Measurements from ENCODE around the gene USB1. TPM values are rescaled to one million over a fixed set of nuclear protein-coding genes. Genes with fewer than 3 reads are reported as not detected.

The USB1 gene
- total and polyA plus RNA-seq, 2 donors (not counting 1 experiment from before 2014, with no cell fraction given) = 18.8 to 32.7 TPM

- H3K79me2 ChIP-seq (ENCODE audit: control insufficient read depth, insufficient read depth, low read length) = no peaks in the 10 kb centered on the region
- no peak overlapping the region for H3K9ac ChIP-seq (ENCODE audit: insufficient read depth, low read length)
- DNase-seq (ENCODE audit: low read depth in 2 of 2) = no peak
- no peak overlapping the region for H3K4me3 ChIP-seq (replicated peaks in 1 of 4; ENCODE audit: control extremely low read depth in 1 of 4, insufficient read depth in 1 of 4, low read depth in 3 of 4, low read length in 4 of 4)
- no peak overlapping the region for H3K4me2 ChIP-seq (ENCODE audit: extremely low read depth, insufficient read depth, low read length)
- no peaks in the 10 kb centered on the region for H4K20me1 ChIP-seq (ENCODE audit: control insufficient read depth, extremely low read depth, insufficient read depth, low read length)
- no peak overlapping the region for H2AFZ ChIP-seq (ENCODE audit: low read length)
- H3K27ac ChIP-seq (ENCODE audit: insufficient read depth, low read length) = no peak overlapping the region
- TF ChIP-seq, protein P1, sequence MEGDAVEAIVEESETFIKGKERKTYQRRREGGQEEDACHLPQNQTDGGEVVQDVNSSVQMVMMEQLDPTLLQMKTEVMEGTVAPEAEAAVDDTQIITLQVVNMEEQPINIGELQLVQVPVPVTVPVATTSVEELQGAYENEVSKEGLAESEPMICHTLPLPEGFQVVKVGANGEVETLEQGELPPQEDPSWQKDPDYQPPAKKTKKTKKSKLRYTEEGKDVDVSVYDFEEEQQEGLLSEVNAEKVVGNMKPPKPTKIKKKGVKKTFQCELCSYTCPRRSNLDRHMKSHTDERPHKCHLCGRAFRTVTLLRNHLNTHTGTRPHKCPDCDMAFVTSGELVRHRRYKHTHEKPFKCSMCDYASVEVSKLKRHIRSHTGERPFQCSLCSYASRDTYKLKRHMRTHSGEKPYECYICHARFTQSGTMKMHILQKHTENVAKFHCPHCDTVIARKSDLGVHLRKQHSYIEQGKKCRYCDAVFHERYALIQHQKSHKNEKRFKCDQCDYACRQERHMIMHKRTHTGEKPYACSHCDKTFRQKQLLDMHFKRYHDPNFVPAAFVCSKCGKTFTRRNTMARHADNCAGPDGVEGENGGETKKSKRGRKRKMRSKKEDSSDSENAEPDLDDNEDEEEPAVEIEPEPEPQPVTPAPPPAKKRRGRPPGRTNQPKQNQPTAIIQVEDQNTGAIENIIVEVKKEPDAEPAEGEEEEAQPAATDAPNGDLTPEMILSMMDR (conservative IDR thresholded peaks at IDR 0.05 in 1 of 2, IDR thresholded peaks at IDR 0.05 in 1 of 2; ENCODE audit: low read depth in 1 of 2, low read length in 2 of 2) = no peak
- TF ChIP-seq EZH2 (IDR thresholded peaks at IDR 0.05; ENCODE audit: low read length, missing control alignments) = no peak
- no peaks in the 10 kb centered on the region for H3K36me3 ChIP-seq (ENCODE audit: control insufficient read depth, insufficient read depth, low read length)
- H3K27me3 ChIP-seq (ENCODE audit: control insufficient read depth, insufficient read depth, low read length) = no peaks in the 10 kb centered on the region
- no peaks in the 10 kb centered on the region for H3K9me3 ChIP-seq (ENCODE audit: control insufficient read depth, insufficient read depth, low read depth, low read length)
- H3K4me1 ChIP-seq (ENCODE audit: control insufficient read depth, extremely low read depth, insufficient read depth, low read length) = no peaks in the 10 kb centered on the region
Observed at GRCh38 chr16:58039829-58040495, 38.8 kb downstream of the USB1 start.

DNA sequence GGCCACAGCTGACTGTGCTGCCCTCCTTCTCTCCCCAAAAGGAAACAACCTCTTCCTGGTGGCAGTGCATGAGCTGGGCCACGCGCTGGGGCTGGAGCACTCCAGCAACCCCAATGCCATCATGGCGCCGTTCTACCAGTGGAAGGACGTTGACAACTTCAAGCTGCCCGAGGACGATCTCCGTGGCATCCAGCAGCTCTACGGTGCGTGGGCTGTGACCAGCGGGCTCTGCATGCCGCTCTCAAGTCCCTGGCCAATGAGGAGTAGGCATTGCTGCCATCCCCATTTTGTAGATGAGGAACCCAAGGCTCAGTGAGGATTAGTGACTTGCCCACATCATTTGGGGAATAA, 39.3 kb downstream of the USB1 start:
- Histone ChIP-seq H3K36me3 (ENCODE audit: control insufficient read depth, insufficient read depth, low read length) (no peaks in the 10 kb centered on the region), H3K27ac (ENCODE audit: insufficient read depth, low read length) (no peak overlapping the region), H3K4me1 (ENCODE audit: control insufficient read depth, extremely low read depth, insufficient read depth, low read length) (no peaks in the 10 kb centered on the region), H3K9ac (ENCODE audit: insufficient read depth, low read length) (no peak overlapping the region), H3K4me3 (replicated peaks in 1 of 4; ENCODE audit: control extremely low read depth in 1 of 4, insufficient read depth in 1 of 4, low read depth in 3 of 4, low read length in 4 of 4) (no peak overlapping the region), H3K4me2 (ENCODE audit: extremely low read depth, insufficient read depth, low read length) (no peak overlapping the region), H3K79me2 (ENCODE audit: control insufficient read depth, insufficient read depth, low read length) (no peaks in the 10 kb centered on the region), H3K9me3 (ENCODE audit: control insufficient read depth, insufficient read depth, low read depth, low read length) (no peaks in the 10 kb centered on the region), H4K20me1 (ENCODE audit: control insufficient read depth, extremely low read depth, insufficient read depth, low read length) (no peaks in the 10 kb centered on the region), H2AFZ (ENCODE audit: low read length) (no peak overlapping the region), H3K27me3 (ENCODE audit: control insufficient read depth, insufficient read depth, low read length) (no peaks in the 10 kb centered on the region)
- no peak for DNase-seq (ENCODE audit: low read depth in 2 of 2)
- TF ChIP-seq EZH2 (IDR thresholded peaks at IDR 0.05; ENCODE audit: low read length, missing control alignments) = no peak
- TF ChIP-seq, protein P1 (conservative IDR thresholded peaks at IDR 0.05 in 1 of 2, IDR thresholded peaks at IDR 0.05 in 1 of 2; ENCODE audit: low read depth in 1 of 2, low read length in 2 of 2) = no peak

DNA sequence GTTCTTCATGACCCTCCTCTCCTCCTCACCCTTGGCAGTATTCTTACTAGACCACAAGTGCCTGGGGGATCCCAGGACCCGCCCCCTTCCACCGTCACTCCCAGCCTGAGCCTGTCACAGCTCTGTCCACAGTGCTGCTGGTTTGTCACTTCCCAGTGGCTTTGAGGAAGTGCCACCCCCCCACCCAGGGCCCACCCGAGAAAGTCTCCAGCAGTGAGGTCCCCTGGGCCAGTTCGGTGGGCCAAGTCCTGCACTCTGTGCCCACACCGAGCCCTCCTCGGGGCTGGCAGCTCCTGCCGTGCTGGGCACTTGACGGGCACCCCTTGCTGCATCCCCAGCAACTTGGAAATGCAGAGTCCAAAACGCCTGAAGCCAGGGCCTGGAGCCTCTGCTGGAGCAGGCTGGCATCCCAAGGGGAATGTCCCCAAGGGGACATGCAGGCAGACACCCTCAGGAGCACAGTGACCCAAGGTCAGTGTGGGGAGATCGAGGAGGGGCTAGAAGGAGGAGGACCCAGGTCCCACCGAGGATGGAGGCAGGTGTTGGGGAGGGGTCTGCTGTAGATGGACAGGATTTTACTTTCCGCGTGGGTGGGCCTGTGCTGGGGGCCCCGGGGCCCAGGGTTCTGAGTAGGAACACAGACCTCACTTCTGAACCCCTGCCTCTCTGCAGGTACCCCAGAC, 39.9 kb downstream of the USB1 start:
- no peak for TF ChIP-seq EZH2 (IDR thresholded peaks at IDR 0.05; ENCODE audit: low read length, missing control alignments)
- TF ChIP-seq, protein P1 (conservative IDR thresholded peaks at IDR 0.05 in 1 of 2, IDR thresholded peaks at IDR 0.05 in 1 of 2; ENCODE audit: low read depth in 1 of 2, low read length in 2 of 2) = no peak

More for the DNA sequence above, 39.9 kb downstream of the USB1 start:
- H3K4me2 ChIP-seq (ENCODE audit: extremely low read depth, insufficient read depth, low read length) = no peak overlapping the region
- H4K20me1 ChIP-seq (ENCODE audit: control insufficient read depth, extremely low read depth, insufficient read depth, low read length) = no peaks in the 10 kb centered on the region
- no peaks in the 10 kb centered on the region for H3K9me3 ChIP-seq (ENCODE audit: control insufficient read depth, insufficient read depth, low read depth, low read length)
- no peak for DNase-seq (ENCODE audit: low read depth in 2 of 2)
- no peaks in the 10 kb centered on the region for H3K36me3 ChIP-seq (ENCODE audit: control insufficient read depth, insufficient read depth, low read length)
- no peaks in the 10 kb centered on the region for H3K79me2 ChIP-seq (ENCODE audit: control insufficient read depth, insufficient read depth, low read length)
- H3K27me3 ChIP-seq (ENCODE audit: control insufficient read depth, insufficient read depth, low read length) = no peaks in the 10 kb centered on the region
- no peak overlapping the region for H3K27ac ChIP-seq (ENCODE audit: insufficient read depth, low read length)
- H2AFZ ChIP-seq (ENCODE audit: low read length) = no peak overlapping the region
- no peaks in the 10 kb centered on the region for H3K4me1 ChIP-seq (ENCODE audit: control insufficient read depth, extremely low read depth, insufficient read depth, low read length)
- no peak overlapping the region for H3K9ac ChIP-seq (ENCODE audit: insufficient read depth, low read length)
- no peak overlapping the region for H3K4me3 ChIP-seq (replicated peaks in 1 of 4; ENCODE audit: control extremely low read depth in 1 of 4, insufficient read depth in 1 of 4, low read depth in 3 of 4, low read length in 4 of 4)
